ENCODE results near the gene DCTN2. TPM values are rescaled to one million over a fixed set of nuclear protein-coding genes. Genes with fewer than 3 reads are reported as not detected.
"Not testable (repeated sequence)": the region's sequence is repeated elsewhere in the genome, so short reads cannot be mapped to it uniquely, and the experiment has no call there.

The DCTN2 gene
- total RNA-seq, 1 donor from 2014 or later = 83.5 TPM

DNA sequence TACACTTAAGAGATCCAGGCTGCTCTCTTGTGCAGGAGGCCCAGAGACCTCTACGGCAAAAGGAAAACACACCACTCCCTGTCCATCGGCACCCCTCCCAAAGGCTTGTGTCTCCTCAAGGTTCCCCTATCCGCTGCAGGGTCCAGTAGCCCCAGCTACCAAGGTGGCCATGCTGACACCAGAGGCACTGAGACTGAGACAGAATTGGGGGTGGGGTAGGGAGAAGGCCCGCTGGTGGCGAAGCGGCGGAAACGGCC lies 27.3 kb downstream of the DCTN2 start:
- H3K4me1 Mint-ChIP-seq (ENCODE audit: low read depth) = peaks cover 62% of the 10 kb centered on the region
- peak overlapping the region; percentile 100 for H3K27ac Mint-ChIP-seq
- intact Hi-C loops (cut with micrococcal nuclease) = loop anchor here (1.0 to 5.0 kb wide), 9 partner anchors 31 to 1592 kb away; partner anchors contain the start of genes ARHGAP9, CTDSP2, GLI1 and MARS1
- DNase-seq (ENCODE audit: low spot score) = no peak
- H3K27me3 Mint-ChIP-seq (ENCODE audit: insufficient read depth) = no peaks in the 10 kb centered on the region
- H3K36me3 Mint-ChIP-seq (ENCODE audit: low read depth) = peaks cover 47% of the 10 kb centered on the region
- no peaks in the 10 kb centered on the region for H3K9me3 Mint-ChIP-seq
- H3K4me3 Mint-ChIP-seq = peak overlapping the region; percentile 97

DNA sequence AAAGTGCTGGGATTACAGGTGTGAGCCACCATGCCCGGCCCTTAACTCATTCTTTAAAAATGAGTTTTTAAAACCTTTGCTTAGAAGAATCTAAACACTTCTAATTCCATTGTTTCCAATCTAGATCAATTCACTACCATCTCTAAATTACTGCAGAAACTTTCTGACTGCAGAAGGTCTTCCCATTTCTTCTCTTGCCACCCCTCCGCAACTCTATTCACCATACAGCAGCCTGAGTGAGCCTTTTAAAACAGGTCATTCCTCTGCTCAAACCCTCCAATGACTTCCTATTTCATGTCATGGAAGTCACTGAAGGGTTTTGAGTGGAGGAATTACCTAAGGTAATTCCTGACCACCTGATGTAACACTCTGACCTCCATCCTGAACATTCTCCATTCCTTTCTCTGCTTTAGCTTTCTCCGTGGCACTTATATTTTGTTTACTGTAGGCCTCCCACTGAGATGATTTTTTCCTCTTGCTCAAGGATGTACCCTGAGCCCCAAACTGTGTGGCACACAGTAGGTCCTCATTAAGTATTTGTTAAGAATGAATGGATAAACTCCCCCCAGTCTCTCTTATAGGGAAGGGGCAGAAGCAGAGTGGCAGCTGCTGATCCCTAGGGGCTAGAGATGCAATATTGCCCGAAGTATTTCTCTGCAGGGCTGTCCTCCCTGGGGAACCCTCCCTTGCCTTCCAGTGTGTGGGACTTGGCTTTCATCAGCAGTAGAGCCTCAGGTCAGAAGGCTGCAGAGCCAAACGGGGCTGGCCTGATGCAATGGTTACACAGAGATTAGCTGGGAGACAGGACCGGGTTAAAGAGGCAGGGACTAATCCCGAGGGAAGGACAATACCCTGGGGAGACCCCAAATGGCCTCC lies 27.8 kb downstream of the DCTN2 start:
- H3K27me3 Mint-ChIP-seq (ENCODE audit: insufficient read depth) = no peaks in the 10 kb centered on the region
- H3K4me3 Mint-ChIP-seq = peak overlapping the region; percentile 97
- peaks cover 57% of the 10 kb centered on the region for H3K4me1 Mint-ChIP-seq (ENCODE audit: low read depth)
- H3K27ac Mint-ChIP-seq = peak overlapping the region; percentile 100
- no peaks in the 10 kb centered on the region for H3K9me3 Mint-ChIP-seq
- H3K36me3 Mint-ChIP-seq (ENCODE audit: low read depth) = peaks cover 50% of the 10 kb centered on the region
- intact Hi-C loops (cut with micrococcal nuclease) = no loop called here
- DNase-seq (ENCODE audit: low spot score) = no peak

DNA sequence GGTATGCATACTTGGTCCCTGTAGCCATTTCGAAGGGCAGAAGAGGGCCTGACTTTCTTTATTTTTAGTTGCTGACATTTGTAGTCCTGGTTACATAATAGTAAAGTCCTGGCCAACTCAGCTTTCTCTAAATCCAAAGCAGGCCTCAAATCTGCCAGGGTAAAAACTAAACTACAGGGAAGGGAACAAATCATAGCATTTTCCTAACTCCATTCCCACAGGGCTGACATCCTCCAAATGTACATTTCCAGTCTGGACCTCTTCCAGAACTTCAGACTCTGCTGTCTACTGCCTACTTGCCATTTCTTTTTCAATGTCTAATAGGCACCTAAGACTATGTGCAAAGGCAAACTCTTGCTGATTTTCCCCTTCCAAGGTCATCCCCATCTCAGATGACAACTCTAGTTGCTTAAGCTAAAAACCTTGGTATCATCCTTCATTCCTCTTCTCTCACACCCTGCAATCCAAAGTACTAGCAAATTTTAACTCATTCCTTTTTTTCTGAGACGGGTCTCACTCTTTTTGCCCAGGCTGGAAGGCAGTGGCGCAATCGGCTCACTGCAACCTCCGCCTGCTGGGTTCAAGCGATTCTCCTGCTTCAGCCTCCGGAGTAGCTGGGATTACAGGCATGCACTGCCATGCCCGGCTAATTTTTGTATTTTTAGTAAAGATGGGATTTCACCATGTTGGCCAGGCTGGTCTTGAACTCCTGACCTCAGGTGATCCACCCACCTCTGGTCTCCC lies 28.6 kb downstream of the DCTN2 start:
- peaks cover 50% of the 10 kb centered on the region for H3K36me3 Mint-ChIP-seq (ENCODE audit: low read depth)
- H3K4me1 Mint-ChIP-seq (ENCODE audit: low read depth) = peaks cover 50% of the 10 kb centered on the region
- no peak overlapping the region for H3K27ac Mint-ChIP-seq
- intact Hi-C loops (cut with micrococcal nuclease) = no loop called here
- no peak for DNase-seq (ENCODE audit: low spot score)
- H3K9me3 Mint-ChIP-seq = no peaks in the 10 kb centered on the region
- no peaks in the 10 kb centered on the region for H3K27me3 Mint-ChIP-seq (ENCODE audit: insufficient read depth)
- peak overlapping the region; percentile 97 for H3K4me3 Mint-ChIP-seq

DNA sequence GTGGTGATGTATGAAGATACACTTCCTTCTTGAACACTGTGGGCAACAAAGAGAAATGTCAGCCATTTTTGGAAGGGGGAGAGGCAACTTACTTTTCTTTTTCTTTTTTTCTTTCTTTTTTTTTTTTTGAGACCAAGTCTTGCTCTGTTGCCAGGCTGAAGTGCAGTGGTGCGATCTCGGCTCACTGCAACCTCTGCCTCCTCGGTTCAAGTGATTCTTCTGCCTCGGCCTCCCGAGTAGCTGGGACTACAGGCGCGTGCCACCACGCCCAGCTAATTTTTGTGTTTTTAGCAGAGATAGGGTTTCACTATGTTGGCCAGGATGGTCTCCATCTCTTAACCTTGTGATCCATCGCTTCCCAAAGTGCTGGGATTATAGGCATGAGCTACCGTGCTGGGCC lies 29.3 kb downstream of the DCTN2 start:
- H3K9me3 Mint-ChIP-seq = not testable (repeated sequence)
- Mint-ChIP-seq H3K4me3 (peak overlapping the region; percentile 22), H3K36me3 (ENCODE audit: low read depth) (peaks cover 56% of the 10 kb centered on the region)

DNA sequence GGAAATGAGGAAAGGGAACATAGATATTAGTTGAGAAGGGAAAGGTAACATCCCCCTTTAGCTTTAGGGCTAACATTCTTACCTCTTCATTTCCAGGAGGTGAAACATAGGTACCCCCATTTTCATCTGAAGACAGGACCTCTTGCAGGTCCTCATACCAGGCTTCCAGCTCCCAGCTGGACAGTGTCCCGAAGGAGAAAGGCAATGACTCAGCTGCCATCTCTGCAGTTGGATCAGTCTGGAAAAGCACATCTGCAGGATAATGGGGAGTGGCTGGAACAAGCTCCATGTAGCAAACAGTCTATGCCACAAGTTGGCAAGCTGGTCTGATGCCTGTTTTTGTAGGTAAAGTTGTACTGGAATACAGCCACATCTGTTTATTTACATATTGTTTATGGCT lies 29.8 kb downstream of the DCTN2 start:
- Mint-ChIP-seq H3K36me3 (ENCODE audit: low read depth) (peaks cover 62% of the 10 kb centered on the region), H3K4me1 (ENCODE audit: low read depth) (peaks cover 57% of the 10 kb centered on the region), H3K27ac (peak overlapping the region; percentile 67), H3K4me3 (peak overlapping the region; percentile 19), H3K27me3 (ENCODE audit: insufficient read depth) (no peaks in the 10 kb centered on the region), H3K9me3 (no peaks in the 10 kb centered on the region)
- intact Hi-C loops (cut with micrococcal nuclease) = no loop called here
- no peak for DNase-seq (ENCODE audit: low spot score)

More for the DNA sequence above, 29.3 kb downstream of the DCTN2 start:
- H3K27me3 Mint-ChIP-seq (ENCODE audit: insufficient read depth); DNase-seq (ENCODE audit: low spot score); intact Hi-C loops (cut with micrococcal nuclease): not testable (repeated sequence)
- Mint-ChIP-seq H3K27ac (peak overlapping the region; percentile 67), H3K4me1 (ENCODE audit: low read depth) (peaks cover 53% of the 10 kb centered on the region)

DNA sequence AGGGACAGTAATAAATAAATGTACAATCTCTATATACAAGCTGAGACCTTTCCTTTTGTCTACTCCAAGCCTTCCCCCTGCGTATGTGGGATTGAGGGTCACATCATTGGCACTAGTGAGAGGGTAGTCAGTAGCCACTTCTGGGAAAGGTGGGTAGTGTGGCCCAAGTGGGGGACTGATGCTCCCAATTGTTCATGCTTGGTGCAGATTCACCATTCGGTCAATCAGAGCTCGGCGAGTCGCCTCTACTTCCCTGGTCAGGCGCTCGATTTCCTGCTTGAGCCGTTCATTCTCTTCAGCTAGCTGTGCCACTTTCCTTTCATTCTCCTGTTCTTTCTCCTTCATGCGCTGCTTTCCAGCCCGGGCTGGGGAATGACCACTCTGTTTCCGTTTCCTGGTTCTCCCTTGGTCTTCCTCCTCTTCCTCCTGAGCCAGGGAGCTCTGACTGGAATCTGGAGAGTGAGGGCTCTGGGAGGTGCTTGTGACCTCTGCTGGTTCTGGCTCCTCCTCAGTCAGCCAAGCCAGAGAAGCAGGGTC lies 30.3 kb downstream of the DCTN2 start:
- Mint-ChIP-seq H3K4me3 (no peak overlapping the region), H3K27me3 (ENCODE audit: insufficient read depth) (no peaks in the 10 kb centered on the region), H3K36me3 (ENCODE audit: low read depth) (peaks cover 66% of the 10 kb centered on the region), H3K9me3 (no peaks in the 10 kb centered on the region), H3K27ac (peak overlapping the region; percentile 67), H3K4me1 (ENCODE audit: low read depth) (peaks cover 57% of the 10 kb centered on the region)
- intact Hi-C loops (cut with micrococcal nuclease) = no loop called here
- DNase-seq (ENCODE audit: low spot score) = no peak

DNA sequence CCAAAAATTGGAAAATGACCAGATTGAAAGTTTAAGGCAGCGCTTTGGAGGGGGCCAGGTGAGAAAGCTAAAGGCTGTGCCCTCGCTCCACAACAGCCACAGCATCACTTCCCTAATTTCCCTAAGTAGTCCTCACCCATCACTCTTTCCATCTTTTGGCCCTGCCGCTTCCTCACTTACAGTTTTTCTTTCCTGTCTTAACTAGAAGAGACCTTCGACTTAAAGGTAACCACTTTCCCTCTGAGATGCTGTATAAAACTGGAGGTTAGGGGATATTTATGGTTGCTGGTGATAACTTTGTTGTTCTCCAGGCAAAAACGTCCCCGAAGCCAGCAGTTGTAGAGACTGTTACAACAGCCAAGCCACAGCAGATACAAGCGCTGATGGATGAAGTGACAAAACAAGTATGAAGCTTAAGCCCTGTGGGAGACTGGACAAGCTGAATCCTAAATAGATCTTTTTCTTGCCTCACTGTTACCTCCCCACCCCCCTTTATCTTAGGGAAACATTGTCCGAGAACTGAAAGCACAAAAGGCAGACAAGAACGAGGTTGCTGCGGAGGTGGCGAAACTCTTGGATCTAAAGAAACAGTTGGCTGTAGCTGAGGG lies 31.0 kb downstream of the DCTN2 start:
- H3K4me1 Mint-ChIP-seq (ENCODE audit: low read depth) = peaks cover 55% of the 10 kb centered on the region
- no peak overlapping the region for H3K27ac Mint-ChIP-seq
- intact Hi-C loops (cut with micrococcal nuclease) = no loop called here
- no peak overlapping the region for H3K4me3 Mint-ChIP-seq
- no peaks in the 10 kb centered on the region for H3K27me3 Mint-ChIP-seq (ENCODE audit: insufficient read depth)
- no peaks in the 10 kb centered on the region for H3K9me3 Mint-ChIP-seq
- no peak for DNase-seq (ENCODE audit: low spot score)
- H3K36me3 Mint-ChIP-seq (ENCODE audit: low read depth) = peaks cover 72% of the 10 kb centered on the region

DNA sequence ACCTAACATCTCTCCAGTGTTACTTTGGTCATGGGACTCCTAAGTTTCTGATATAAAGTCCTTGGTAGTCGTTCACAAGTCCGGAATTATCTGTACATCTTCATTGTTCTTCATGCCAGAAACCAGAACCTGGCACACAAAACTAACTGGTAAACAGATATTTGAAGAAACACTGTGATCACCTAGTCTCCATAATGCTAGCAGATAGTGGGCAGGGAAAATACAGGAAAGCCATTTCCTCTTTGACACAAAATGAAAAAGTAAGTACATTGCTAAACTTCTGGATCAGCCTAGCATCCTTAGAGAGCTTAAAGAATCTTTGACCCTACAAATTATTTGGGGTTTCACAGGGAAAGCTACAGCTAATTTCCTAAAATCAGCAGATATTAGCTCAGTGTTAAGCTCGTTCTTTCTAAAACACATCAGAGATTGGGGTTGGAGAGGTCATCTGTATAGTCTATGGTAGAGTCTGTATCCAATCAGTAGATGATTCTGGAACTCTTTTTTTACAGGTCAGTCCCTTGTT lies 31.5 kb downstream of the DCTN2 start:
- Mint-ChIP-seq H3K27ac (no peak overlapping the region), H3K4me1 (ENCODE audit: low read depth) (peaks cover 52% of the 10 kb centered on the region), H3K36me3 (ENCODE audit: low read depth) (peaks cover 72% of the 10 kb centered on the region), H3K27me3 (ENCODE audit: insufficient read depth) (no peaks in the 10 kb centered on the region), H3K9me3 (no peaks in the 10 kb centered on the region), H3K4me3 (no peak overlapping the region)
- DNase-seq (ENCODE audit: low spot score) = no peak
- intact Hi-C loops (cut with micrococcal nuclease) = no loop called here

DNA sequence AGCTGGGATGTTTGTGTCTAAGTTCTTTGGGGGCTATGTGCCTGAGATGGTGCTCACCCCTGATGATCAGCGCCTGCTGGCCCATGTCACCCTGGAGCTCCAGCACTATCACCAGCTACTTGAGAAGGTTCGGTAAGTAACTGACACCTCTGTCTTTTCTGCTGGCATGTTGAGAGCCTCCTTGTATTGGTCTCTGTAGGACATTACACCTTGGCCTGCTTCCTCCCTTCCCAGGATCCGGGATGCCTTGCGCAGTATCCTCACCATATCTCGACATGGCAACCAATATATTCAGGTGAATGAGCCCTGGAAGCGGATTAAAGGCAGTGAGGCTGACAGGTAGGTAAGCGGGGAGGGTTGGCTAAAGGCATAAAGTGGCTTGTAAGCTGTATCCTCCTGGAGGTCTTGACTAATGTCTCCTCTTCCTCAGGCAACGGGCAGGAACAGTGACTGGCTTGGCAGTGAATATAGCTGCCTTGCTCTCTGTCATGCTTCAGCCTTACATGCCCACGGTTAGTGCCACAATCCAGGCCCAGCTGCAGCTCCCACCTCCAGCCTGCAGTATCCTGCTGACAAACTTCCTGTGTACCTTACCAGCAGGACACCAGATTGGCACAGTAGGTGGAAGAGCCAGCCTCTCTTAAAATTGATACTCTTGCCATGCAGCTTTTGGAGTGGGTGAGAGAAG lies 32.1 kb downstream of the DCTN2 start:
- intact Hi-C loops (cut with micrococcal nuclease) = no loop called here
- peak overlapping the region; percentile 40 for H3K27ac Mint-ChIP-seq
- H3K9me3 Mint-ChIP-seq = no peaks in the 10 kb centered on the region
- no peak overlapping the region for H3K4me3 Mint-ChIP-seq
- DNase-seq (ENCODE audit: low spot score) = no peak
- no peaks in the 10 kb centered on the region for H3K27me3 Mint-ChIP-seq (ENCODE audit: insufficient read depth)
- H3K4me1 Mint-ChIP-seq (ENCODE audit: low read depth) = peaks cover 52% of the 10 kb centered on the region
- H3K36me3 Mint-ChIP-seq (ENCODE audit: low read depth) = peaks cover 71% of the 10 kb centered on the region

DNA sequence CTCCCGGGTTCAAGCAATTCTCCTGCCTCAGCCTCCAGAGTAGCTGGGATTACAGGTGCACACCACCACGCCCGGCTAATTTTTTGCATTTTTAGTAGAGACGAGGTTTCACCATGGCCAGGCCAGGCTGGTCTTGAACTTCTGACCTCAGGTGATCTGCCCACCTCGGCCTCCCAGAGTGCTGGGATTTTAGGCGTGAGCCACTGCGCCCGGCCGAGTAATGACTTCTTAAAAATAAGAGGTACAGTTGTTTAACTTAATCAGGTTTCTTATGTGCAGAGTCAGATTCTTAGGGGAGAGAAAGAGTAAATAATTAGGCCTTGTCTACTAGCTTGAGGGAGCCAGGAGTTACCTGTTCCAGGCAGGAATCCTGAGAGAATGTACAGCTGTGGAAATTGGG lies 32.7 kb downstream of the DCTN2 start:
- H3K4me3 Mint-ChIP-seq; H3K27ac Mint-ChIP-seq; intact Hi-C loops (cut with micrococcal nuclease); H3K9me3 Mint-ChIP-seq; H3K27me3 Mint-ChIP-seq (ENCODE audit: insufficient read depth); DNase-seq (ENCODE audit: low spot score): not testable (repeated sequence)
- peaks cover 49% of the 10 kb centered on the region for H3K4me1 Mint-ChIP-seq (ENCODE audit: low read depth)
- H3K36me3 Mint-ChIP-seq (ENCODE audit: low read depth) = peaks cover 71% of the 10 kb centered on the region

DNA sequence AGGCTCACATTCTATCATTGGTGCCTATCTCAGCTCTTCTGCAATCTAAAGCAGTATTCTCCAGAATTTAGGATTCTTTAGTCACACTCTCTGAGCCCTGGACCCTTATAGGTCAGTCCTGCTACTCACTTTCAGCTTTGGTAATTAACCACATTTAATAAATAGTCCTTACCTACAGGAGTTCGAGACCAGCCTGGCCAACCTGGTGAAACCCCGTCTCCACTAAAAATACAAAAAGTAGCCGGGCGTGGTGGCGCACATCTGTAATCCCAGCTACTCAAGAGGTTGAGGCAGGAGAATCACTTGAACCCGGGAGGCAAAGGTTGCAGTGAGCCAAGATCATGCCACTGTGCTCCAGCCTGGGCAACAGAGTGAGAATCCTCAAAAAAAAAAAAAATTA lies 33.3 kb downstream of the DCTN2 start:
- H3K27ac Mint-ChIP-seq; intact Hi-C loops (cut with micrococcal nuclease); H3K9me3 Mint-ChIP-seq; H3K27me3 Mint-ChIP-seq (ENCODE audit: insufficient read depth); H3K4me3 Mint-ChIP-seq; DNase-seq (ENCODE audit: low spot score): not testable (repeated sequence)
- Mint-ChIP-seq H3K36me3 (ENCODE audit: low read depth) (peaks cover 70% of the 10 kb centered on the region), H3K4me1 (ENCODE audit: low read depth) (peaks cover 43% of the 10 kb centered on the region)

DNA sequence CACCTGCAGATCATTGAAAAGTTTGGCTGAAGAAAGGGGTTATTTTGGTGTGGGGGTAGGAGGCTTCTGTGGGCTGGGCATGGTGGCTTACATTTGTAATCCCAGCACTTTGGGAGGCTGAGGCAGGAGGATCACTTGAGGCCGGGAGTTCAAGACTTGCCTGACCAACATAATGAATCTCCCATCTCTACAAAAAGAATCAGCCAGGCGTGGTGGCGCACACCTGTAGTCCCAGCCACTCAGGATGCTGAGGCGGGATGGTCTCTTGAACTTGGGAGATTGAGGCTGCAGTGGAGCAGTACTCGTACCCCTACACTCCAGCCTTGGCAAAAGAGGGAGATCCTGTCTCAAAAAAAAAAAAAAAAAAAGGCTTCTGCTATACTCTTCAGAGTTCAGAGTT lies 33.7 kb downstream of the DCTN2 start:
- peaks cover 67% of the 10 kb centered on the region for H3K36me3 Mint-ChIP-seq (ENCODE audit: low read depth)
- peaks cover 39% of the 10 kb centered on the region for H3K4me1 Mint-ChIP-seq (ENCODE audit: low read depth)
- H3K9me3 Mint-ChIP-seq = no peaks in the 10 kb centered on the region
- H3K4me3 Mint-ChIP-seq = no peak overlapping the region
- DNase-seq (ENCODE audit: low spot score) = no peak
- intact Hi-C loops (cut with micrococcal nuclease) = no loop called here
- H3K27me3 Mint-ChIP-seq (ENCODE audit: insufficient read depth) = no peaks in the 10 kb centered on the region
- peak overlapping the region; percentile 74 for H3K27ac Mint-ChIP-seq
